ENCODE measurements around the gene SPSB1. TPM values are rescaled to one million over a fixed set of nuclear protein-coding genes. Genes with fewer than 3 reads are reported as not detected.

The SPSB1 gene
- polyA plus RNA-seq, 1 donor from 2014 or later: 1.4 TPM

DNA sequence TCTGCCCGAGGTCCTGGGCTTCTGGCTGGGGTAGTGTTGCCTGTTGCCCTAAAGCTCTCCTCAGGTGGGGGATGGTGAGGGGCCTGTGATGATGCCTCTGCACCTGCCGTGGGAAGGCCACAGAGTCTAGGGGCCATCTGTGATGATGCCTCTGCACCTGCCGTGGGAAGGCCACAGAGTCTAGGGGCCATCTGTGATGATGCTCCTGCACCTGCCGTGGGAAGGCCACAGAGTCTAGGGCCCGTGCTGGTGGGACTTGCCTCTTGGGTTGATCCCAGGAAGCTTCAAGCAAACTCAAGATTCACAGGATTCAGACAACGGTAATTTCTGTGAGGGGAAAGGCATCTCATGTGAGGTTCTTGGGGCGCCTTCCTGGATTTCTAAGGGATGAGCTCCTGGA, 17.3 kb downstream of the SPSB1 start:
- H3K27ac ChIP-seq (ENCODE audit: low read length): no peak overlapping the region
- no peaks in the 10 kb centered on the region for H3K27me3 ChIP-seq (ENCODE audit: insufficient read depth, low read depth, low read length)
- H3K79me2 ChIP-seq (replicated peaks; ENCODE audit: insufficient read depth, low read length): no peaks in the 10 kb centered on the region
- no peaks in the 10 kb centered on the region for H3K36me3 ChIP-seq (ENCODE audit: insufficient read depth, low read length)
- no peaks in the 10 kb centered on the region for H3F3A ChIP-seq (ENCODE audit: insufficient read depth, low read length, poor library complexity, severe bottlenecking)
- no peak overlapping the region for H3K4me3 ChIP-seq (ENCODE audit: low read length)
- H3K9me3 ChIP-seq (ENCODE audit: low read length): no peaks in the 10 kb centered on the region
- H3K9me2 ChIP-seq (ENCODE audit: insufficient read depth, low read length): no peaks in the 10 kb centered on the region
- H3K4me2 ChIP-seq (ENCODE audit: low read length): no peak overlapping the region
- no peak overlapping the region for H3K9ac ChIP-seq (ENCODE audit: low read length)
- TF ChIP-seq TAF1 (IDR thresholded peaks at IDR 0.05; ENCODE audit: low read depth) (no peak), MXI1 (conservative IDR thresholded peaks at IDR 0.05; ENCODE audit: poor library complexity, severe bottlenecking) (no peak), POLR2AphosphoS5 (IDR thresholded peaks at IDR 0.05) (no peak), EZH2 (IDR thresholded peaks at IDR 0.05; ENCODE audit: borderline replicate concordance, insufficient read depth, low read length, poor library complexity, severe bottlenecking) (no peak), EP300 (conservative IDR thresholded peaks at IDR 0.05; ENCODE audit: poor library complexity, severe bottlenecking) (no peak), SMC3 (conservative IDR thresholded peaks at IDR 0.05; ENCODE audit: poor library complexity) (no peak), RAD21 (conservative IDR thresholded peaks at IDR 0.05) (no peak)
- TF ChIP-seq, protein P1, sequence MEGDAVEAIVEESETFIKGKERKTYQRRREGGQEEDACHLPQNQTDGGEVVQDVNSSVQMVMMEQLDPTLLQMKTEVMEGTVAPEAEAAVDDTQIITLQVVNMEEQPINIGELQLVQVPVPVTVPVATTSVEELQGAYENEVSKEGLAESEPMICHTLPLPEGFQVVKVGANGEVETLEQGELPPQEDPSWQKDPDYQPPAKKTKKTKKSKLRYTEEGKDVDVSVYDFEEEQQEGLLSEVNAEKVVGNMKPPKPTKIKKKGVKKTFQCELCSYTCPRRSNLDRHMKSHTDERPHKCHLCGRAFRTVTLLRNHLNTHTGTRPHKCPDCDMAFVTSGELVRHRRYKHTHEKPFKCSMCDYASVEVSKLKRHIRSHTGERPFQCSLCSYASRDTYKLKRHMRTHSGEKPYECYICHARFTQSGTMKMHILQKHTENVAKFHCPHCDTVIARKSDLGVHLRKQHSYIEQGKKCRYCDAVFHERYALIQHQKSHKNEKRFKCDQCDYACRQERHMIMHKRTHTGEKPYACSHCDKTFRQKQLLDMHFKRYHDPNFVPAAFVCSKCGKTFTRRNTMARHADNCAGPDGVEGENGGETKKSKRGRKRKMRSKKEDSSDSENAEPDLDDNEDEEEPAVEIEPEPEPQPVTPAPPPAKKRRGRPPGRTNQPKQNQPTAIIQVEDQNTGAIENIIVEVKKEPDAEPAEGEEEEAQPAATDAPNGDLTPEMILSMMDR (IDR thresholded peaks at IDR 0.05; ENCODE audit: poor library complexity, severe bottlenecking): no peak
- TF ChIP-seq, protein P2, sequence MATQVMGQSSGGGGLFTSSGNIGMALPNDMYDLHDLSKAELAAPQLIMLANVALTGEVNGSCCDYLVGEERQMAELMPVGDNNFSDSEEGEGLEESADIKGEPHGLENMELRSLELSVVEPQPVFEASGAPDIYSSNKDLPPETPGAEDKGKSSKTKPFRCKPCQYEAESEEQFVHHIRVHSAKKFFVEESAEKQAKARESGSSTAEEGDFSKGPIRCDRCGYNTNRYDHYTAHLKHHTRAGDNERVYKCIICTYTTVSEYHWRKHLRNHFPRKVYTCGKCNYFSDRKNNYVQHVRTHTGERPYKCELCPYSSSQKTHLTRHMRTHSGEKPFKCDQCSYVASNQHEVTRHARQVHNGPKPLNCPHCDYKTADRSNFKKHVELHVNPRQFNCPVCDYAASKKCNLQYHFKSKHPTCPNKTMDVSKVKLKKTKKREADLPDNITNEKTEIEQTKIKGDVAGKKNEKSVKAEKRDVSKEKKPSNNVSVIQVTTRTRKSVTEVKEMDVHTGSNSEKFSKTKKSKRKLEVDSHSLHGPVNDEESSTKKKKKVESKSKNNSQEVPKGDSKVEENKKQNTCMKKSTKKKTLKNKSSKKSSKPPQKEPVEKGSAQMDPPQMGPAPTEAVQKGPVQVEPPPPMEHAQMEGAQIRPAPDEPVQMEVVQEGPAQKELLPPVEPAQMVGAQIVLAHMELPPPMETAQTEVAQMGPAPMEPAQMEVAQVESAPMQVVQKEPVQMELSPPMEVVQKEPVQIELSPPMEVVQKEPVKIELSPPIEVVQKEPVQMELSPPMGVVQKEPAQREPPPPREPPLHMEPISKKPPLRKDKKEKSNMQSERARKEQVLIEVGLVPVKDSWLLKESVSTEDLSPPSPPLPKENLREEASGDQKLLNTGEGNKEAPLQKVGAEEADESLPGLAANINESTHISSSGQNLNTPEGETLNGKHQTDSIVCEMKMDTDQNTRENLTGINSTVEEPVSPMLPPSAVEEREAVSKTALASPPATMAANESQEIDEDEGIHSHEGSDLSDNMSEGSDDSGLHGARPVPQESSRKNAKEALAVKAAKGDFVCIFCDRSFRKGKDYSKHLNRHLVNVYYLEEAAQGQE (IDR thresholded peaks at IDR 0.05; ENCODE audit: borderline replicate concordance): no peak
- no peak overlapping the region for H2AFZ ChIP-seq (ENCODE audit: low read depth, low read length)
- no peaks in the 10 kb centered on the region for H4K20me1 ChIP-seq (ENCODE audit: insufficient read depth)

DNA sequence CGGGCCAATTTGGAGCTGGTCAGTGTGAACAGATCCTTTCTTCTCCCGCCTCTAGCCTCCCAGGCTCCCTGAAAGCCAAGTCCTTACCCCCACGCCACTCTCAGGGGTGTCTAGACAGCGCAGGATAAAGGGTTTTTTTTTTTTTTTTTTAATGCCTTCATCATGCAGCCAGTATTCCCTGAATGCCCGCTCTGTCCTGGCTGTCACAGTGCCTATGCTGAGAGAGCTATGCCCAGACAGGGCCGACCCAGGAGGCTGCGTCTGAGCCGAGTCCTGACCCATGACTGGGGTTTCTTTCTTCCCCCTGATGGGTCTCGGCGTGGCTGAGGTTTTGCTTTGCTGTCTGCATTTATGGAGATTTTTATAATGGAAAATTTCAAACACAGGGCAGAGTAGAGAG, 18.3 kb downstream of the SPSB1 start:
- H3K36me3 ChIP-seq (ENCODE audit: insufficient read depth, low read length): no peaks in the 10 kb centered on the region
- H4K20me1 ChIP-seq (ENCODE audit: insufficient read depth): no peaks in the 10 kb centered on the region
- no peaks in the 10 kb centered on the region for H3F3A ChIP-seq (ENCODE audit: insufficient read depth, low read length, poor library complexity, severe bottlenecking)
- H3K9me2 ChIP-seq (ENCODE audit: insufficient read depth, low read length): no peaks in the 10 kb centered on the region
- no peak overlapping the region for H3K4me2 ChIP-seq (ENCODE audit: low read length)
- H3K9ac ChIP-seq (ENCODE audit: low read length): no peak overlapping the region
- H3K27ac ChIP-seq (ENCODE audit: low read length): no peak overlapping the region
- H3K9me3 ChIP-seq (ENCODE audit: low read length): no peaks in the 10 kb centered on the region
- H3K79me2 ChIP-seq (replicated peaks; ENCODE audit: insufficient read depth, low read length): no peaks in the 10 kb centered on the region
- TF ChIP-seq TAF1 (IDR thresholded peaks at IDR 0.05; ENCODE audit: low read depth) (no peak), EP300 (conservative IDR thresholded peaks at IDR 0.05; ENCODE audit: poor library complexity, severe bottlenecking) (no peak), SMC3 (conservative IDR thresholded peaks at IDR 0.05; ENCODE audit: poor library complexity) (no peak), EZH2 (IDR thresholded peaks at IDR 0.05; ENCODE audit: borderline replicate concordance, insufficient read depth, low read length, poor library complexity, severe bottlenecking) (no peak)
- TF ChIP-seq, protein P2 (IDR thresholded peaks at IDR 0.05; ENCODE audit: borderline replicate concordance): no peak
- TF ChIP-seq, protein P1 (IDR thresholded peaks at IDR 0.05; ENCODE audit: poor library complexity, severe bottlenecking): no peak
- no peaks in the 10 kb centered on the region for H3K27me3 ChIP-seq (ENCODE audit: insufficient read depth, low read depth, low read length)
- H3K4me3 ChIP-seq (ENCODE audit: low read length): no peak overlapping the region
- no peak overlapping the region for H2AFZ ChIP-seq (ENCODE audit: low read depth, low read length)

Data from neural cell (in vitro differentiated cells).